Immature natural killer cell (primary cell): ENCODE results near the gene GLT8D2. TPM values are rescaled to one million over a fixed set of nuclear protein-coding genes. Genes with fewer than 3 reads are reported as not detected.
"Not testable (repeated sequence)": the region's sequence is repeated elsewhere in the genome, so short reads cannot be mapped to it uniquely, and the experiment has no call there.

Experiments used
- DNase-seq, 3 donors: peaks; one replicate each; pipeline ENCODE4 v3.0.0; 2022; ENCODE audit warnings: mixed read lengths in 1 of 3
- H3K27ac Mint-ChIP-seq, 6 donors: one replicate each; pipeline ENCODE4 v1.8.0; 2020; ENCODE audit warnings: mixed read lengths in 6 of 6, mild to moderate bottlenecking in 5 of 6, inconsistent platforms in 4 of 6, moderate library complexity in 3 of 6
- H3K27me3 Mint-ChIP-seq, 3 donors: one replicate each; pipeline ENCODE4 v1.8.0; 2020 to 2021; ENCODE audit warnings: low read depth in 3 of 3, mild to moderate bottlenecking in 3 of 3, mixed read lengths in 3 of 3, moderate library complexity in 3 of 3, inconsistent platforms in 1 of 3
- H3K36me3 Mint-ChIP-seq, 3 donors: one replicate each; pipeline ENCODE4 v1.8.0; 2020; ENCODE audit warnings: mixed read lengths in 3 of 3, inconsistent platforms in 2 of 3, mild to moderate bottlenecking in 2 of 3
- H3K4me1 Mint-ChIP-seq, 2 donors: one replicate each; pipeline ENCODE4 v1.8.0; 2020; ENCODE audit warnings: inconsistent platforms in 2 of 2, mild to moderate bottlenecking in 2 of 2, mixed read lengths in 2 of 2, moderate library complexity in 1 of 2
- H3K4me3 Mint-ChIP-seq, 5 donors: one replicate each; pipeline ENCODE4 v1.8.0; 2020; ENCODE audit warnings: mild to moderate bottlenecking in 5 of 5, mixed read lengths in 5 of 5, inconsistent platforms in 3 of 5, moderate library complexity in 3 of 5
- H3K9me3 Mint-ChIP-seq, 6 donors: one replicate each; pipeline ENCODE4 v1.8.0; 2020; ENCODE audit warnings: mild to moderate bottlenecking in 6 of 6, mixed read lengths in 6 of 6, inconsistent platforms in 4 of 6, moderate library complexity in 3 of 6
- polyA plus RNA-seq, 3 donors: library from polyadenylated mRNA; unstranded; fragments of 300-500 nt; fragmentation: Illumina TruSeq; gene quantifications; one replicate each; pipeline ENCODE4 v1.2.3, GENCODE V29; 2021

GLT8D2 gene
- polyA plus RNA-seq, 3 donors from 2014 or later = 0.28 TPM; not detected in 2

DNA sequence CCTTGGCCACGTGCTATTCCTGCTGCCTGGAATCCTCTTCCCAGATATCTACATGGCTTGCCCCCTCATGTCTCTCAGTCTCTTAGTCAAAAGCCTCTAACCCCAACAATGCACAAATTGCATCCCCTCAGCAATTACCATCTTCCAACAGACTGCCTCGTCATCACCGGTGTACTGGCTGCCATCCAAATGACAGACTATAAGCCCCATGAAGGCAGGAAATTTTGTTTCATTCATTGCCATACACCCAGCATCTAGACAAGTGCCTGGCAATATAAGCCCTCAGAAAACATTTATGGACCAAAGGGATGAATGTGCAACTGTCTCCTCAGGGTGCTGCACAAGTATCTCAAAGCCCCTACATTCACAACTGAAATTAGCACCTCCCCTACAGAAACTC, 5.8 kb downstream of the GLT8D2 start:
- Mint-ChIP-seq H3K36me3 (no peaks in the 10 kb centered on the region), H3K4me3 (no peak overlapping the region), H3K9me3 (peaks cover 0 to 3% (median 0%) of the 10 kb centered on the region in 6 donors), H3K27me3 (peaks cover 1 to 8% (median 3%) of the 10 kb centered on the region in 3 donors), H3K27ac (no peak overlapping the region), H3K4me1 (peaks cover 0 to 9% of the 10 kb centered on the region in 2 donors)
- no peak for DNase-seq

DNA sequence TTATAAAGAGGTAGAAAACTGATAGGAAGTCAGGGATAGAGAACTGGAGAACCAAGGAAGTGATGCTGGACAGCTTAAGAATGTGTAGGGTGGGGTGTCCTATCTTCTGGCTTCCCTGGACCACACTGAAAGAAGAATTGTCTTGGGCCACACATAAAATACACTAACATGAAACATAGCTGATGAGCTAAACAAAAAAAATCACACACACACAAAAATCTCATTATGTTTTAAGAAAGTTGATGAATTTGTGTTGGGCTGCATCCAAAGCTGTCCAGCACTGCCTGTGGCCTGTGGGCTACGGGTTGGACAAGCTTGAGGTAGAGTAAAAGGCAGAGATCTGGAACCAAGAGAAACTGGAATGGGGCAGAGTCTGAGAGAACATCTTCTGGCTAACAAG, 7.4 kb downstream of the GLT8D2 start:
- Mint-ChIP-seq H3K4me3 (no peak overlapping the region), H3K27ac (no peak overlapping the region), H3K36me3 (no peaks in the 10 kb centered on the region)

DNA sequence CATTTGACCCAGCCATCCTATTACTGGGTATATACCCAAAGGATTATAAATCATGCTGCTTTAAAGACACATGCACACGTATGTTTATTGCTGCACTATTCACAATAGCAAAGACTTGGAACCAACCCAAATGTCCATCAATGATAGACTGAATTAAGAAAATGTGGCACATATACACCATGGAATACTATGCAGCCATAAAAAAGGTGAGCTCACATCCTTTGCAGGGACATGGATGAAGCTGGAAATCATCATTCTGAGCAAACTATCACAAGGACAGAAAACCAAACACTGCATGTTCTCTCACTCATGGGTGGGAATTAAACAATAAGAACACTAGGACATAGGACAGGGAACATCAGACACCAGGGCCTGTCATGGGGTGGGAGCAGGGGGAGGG, 10.2 kb downstream of the GLT8D2 start:
- peaks cover 4 to 14% (median 5%) of the 10 kb centered on the region in 3 donors for H3K27me3 Mint-ChIP-seq
- not testable (repeated sequence) for H3K9me3 Mint-ChIP-seq, H3K4me3 Mint-ChIP-seq, H3K36me3 Mint-ChIP-seq, H3K27ac Mint-ChIP-seq, DNase-seq, H3K4me1 Mint-ChIP-seq

More for the DNA sequence above, 7.4 kb downstream of the GLT8D2 start:
- H3K27me3 Mint-ChIP-seq = peaks cover 2 to 8% (median 3%) of the 10 kb centered on the region in 3 donors
- peaks cover 0 to 3% (median 0%) of the 10 kb centered on the region in 6 donors for H3K9me3 Mint-ChIP-seq
- DNase-seq = no peak
- H3K4me1 Mint-ChIP-seq = peaks cover 0 to 9% of the 10 kb centered on the region in 2 donors

DNA sequence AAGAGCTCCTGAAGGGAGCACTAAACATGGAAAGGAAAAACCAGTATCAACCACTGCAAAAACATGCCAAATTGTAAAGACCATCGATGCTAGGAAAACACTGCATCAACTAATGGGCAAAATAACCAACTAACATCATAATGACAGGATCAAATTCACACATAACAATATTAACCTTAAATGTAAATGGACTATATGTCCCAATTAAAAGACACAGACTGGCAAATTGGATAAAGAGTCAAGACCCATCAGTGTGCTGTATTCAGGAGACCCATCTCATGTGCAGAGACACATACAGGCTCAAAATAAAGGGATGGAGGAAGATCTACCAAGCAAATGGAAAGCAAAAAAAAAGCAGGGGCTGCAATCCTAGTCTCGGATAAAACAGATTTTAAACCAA, 13.8 kb downstream of the GLT8D2 start:
- not testable (repeated sequence) for H3K9me3 Mint-ChIP-seq, H3K27ac Mint-ChIP-seq, H3K4me1 Mint-ChIP-seq, DNase-seq, H3K4me3 Mint-ChIP-seq, H3K36me3 Mint-ChIP-seq
- H3K27me3 Mint-ChIP-seq = peaks cover 2 to 14% (median 3%) of the 10 kb centered on the region in 3 donors

DNA sequence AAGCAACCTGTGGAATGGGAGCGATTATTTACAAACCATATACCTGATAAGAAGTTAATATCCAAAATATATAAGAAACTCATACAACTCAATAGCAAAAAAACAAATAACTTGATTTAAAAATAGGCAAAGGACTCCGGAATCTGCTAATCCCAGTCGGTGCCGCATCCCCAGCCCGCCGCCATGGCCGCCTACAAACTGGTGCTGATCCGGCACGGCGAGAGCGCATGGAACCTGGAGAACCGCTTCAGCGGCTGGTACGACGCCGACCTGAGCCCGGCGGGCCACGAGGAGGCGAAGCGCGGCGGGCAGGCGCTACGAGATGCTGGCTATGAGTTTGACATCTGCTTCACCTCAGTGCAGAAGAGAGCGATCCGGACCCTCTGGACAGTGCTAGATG, 19.4 kb downstream of the GLT8D2 start:
- not testable (repeated sequence) for H3K27ac Mint-ChIP-seq, H3K36me3 Mint-ChIP-seq, H3K4me3 Mint-ChIP-seq, H3K4me1 Mint-ChIP-seq, DNase-seq, H3K9me3 Mint-ChIP-seq, H3K27me3 Mint-ChIP-seq

DNA sequence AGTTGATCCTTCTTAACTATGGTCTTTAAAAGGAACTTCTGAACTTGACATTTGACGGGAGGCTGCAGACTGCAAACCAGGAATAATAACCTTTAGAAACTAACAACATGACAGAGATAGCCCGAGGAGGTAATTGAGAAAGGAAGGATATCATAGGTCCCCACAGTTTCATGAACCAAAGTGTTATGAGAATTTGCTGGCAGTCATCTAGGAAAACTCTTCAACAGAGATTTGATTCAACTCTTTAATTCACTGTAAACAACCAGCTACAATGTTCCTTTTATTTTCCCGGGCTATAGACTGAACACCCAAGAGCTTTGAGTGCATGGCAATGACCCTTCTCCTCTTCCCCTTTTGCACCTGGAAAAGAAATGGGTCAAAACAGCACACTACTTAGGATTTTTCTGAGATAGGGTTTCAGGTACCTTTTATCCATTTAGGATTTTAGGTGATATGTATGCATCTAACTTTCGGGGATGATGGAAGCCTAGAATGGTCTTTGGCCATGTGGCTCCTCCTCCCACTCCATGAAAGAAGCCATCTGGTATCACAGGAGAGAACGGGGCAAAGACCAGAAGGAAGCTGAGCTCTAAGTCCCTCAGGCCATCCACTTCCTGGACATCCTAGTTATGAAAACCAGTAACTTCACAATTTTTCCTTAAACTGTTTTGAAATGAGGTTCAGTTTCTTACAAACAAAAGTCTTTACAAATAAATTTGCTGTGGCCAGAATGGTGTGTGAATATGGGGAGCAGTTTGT, 23.0 kb downstream of the GLT8D2 start:
- DNase-seq = no peak
- Mint-ChIP-seq H3K9me3 (peaks cover 0 to 2% (median 0%) of the 10 kb centered on the region in 6 donors), H3K4me3 (no peak overlapping the region), H3K27me3 (peaks cover 0 to 9% (median 4%) of the 10 kb centered on the region in 3 donors), H3K4me1 (no peaks in the 10 kb centered on the region), H3K27ac (no peak overlapping the region), H3K36me3 (peaks cover 0 to 3% (median 0%) of the 10 kb centered on the region in 3 donors)

DNA sequence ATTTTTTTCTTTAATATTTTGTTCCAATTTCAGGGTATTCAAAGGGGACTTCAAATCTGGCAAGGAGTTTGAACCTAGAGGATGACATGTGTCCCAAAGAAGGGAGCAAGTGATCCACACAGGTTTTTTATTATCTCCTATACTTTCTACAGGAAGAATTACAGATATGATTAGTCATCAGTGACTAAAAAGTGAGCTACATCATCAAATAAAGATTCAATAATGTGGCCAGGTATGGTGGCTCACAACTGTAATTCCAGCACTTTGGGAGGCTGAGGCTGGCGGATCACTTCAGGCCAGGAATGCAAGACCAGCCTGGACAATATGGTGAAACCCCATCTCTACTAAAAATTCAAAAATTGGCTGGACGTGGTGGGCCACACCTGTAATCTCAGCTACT, 24.2 kb downstream of the GLT8D2 start:
- no peaks in the 10 kb centered on the region for H3K4me1 Mint-ChIP-seq
- no peak overlapping the region for H3K4me3 Mint-ChIP-seq
- peaks cover 0 to 3% (median 0%) of the 10 kb centered on the region in 3 donors for H3K36me3 Mint-ChIP-seq
- H3K27ac Mint-ChIP-seq = no peak overlapping the region
- H3K9me3 Mint-ChIP-seq = peaks cover 0 to 6% (median 0%) of the 10 kb centered on the region in 6 donors
- H3K27me3 Mint-ChIP-seq = peaks cover 0 to 15% (median 6%) of the 10 kb centered on the region in 3 donors
- no peak for DNase-seq

DNA sequence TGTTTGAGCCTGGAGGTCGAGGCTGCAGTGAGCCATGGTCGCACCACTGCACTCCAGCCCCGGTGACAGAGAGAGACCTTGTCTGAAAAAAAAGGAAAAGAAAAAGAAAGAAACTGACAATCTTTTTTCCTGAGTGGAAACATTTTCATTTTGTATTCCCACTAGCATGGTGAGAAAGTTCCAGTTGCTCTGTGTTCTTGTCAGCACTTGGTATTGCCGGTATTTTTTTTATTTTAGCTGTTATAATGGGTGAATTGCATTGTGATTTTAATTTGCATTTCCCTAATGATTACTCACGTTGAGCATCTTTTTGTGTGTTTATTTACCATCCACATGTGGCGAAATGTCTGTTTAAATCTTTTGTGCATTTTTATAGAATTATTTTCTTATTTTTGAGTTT, 25.6 kb downstream of the GLT8D2 start:
- DNase-seq = no peak
- peaks cover 0 to 7% (median 0%) of the 10 kb centered on the region in 3 donors for H3K36me3 Mint-ChIP-seq
- H3K9me3 Mint-ChIP-seq = peaks cover 0 to 6% (median 0%) of the 10 kb centered on the region in 6 donors
- no peaks in the 10 kb centered on the region for H3K4me1 Mint-ChIP-seq
- no peak overlapping the region for H3K4me3 Mint-ChIP-seq
- H3K27ac Mint-ChIP-seq = no peak overlapping the region
- peaks cover 0 to 21% (median 10%) of the 10 kb centered on the region in 3 donors for H3K27me3 Mint-ChIP-seq

DNA sequence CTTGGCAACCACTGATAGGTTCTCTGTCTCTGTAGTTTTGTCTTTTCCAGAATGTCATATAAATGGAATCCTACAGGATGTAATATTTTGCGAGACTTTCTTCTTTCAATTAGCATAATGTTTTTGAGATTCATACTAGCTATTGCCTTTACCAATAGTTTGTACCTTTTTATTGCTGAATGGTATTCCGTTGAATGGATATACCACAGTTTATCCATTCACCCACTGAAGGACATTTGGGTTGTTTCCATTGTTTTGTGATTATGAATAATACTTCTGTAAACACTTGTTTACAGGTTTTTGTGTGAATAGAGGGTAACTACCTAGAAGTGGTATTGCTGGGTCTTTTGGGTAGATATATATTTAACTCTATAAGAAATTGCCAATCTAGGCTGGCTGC, 26.3 kb downstream of the GLT8D2 start:
- no peak overlapping the region for H3K27ac Mint-ChIP-seq
- no peak overlapping the region for H3K4me3 Mint-ChIP-seq
- peaks cover 0 to 6% (median 0%) of the 10 kb centered on the region in 6 donors for H3K9me3 Mint-ChIP-seq
- peaks cover 0 to 7% (median 0%) of the 10 kb centered on the region in 3 donors for H3K36me3 Mint-ChIP-seq
- H3K4me1 Mint-ChIP-seq = no peaks in the 10 kb centered on the region
- peaks cover 0 to 23% (median 10%) of the 10 kb centered on the region in 3 donors for H3K27me3 Mint-ChIP-seq
- no peak for DNase-seq

DNA sequence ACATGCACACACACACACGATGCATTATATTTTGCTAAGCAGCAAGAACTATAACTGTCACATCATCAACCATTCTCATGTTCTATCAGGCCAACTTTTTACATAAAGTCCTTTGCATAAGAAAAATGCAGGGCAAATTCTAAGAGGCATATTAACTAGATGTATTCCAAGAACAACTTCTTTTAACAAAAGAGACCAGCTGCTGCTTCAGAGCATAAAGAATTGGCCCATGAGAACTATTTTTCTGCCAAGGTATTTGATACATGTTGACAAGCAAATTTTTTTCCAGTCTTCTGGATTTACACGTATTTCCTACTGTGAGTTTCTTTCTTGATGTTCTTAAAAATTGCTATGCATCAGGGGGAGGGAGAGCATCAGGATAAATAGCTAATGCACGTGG, 27.2 kb downstream of the GLT8D2 start:
- Mint-ChIP-seq H3K4me3 (no peak overlapping the region), H3K27me3 (peaks cover 0 to 20% (median 10%) of the 10 kb centered on the region in 3 donors), H3K9me3 (peaks cover 0 to 5% (median 0%) of the 10 kb centered on the region in 6 donors), H3K4me1 (no peaks in the 10 kb centered on the region), H3K27ac (no peak overlapping the region), H3K36me3 (peaks cover 0 to 7% (median 0%) of the 10 kb centered on the region in 3 donors)
- DNase-seq = no peak

DNA sequence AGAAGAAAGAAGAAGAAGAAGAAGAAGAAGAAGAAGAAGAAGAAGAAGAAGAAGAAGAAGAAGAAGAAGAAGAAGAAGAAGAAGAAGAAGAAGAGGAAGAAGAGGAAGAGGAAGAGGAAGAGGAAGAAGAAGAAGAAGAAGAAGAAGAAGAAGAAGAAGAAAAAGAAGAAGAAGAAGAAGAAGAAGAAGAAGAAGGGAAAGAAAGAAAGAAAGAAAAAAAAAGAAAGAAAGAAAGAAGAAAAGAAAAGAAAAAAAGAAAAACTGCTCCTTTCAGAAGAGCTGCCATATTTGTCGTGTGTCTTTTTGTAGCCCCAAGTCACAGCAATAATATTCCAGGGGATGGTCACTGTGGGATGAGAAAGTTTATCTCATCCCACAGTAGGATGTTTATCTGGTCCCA, 28.1 kb downstream of the GLT8D2 start:
- H3K27ac Mint-ChIP-seq, H3K9me3 Mint-ChIP-seq, H3K36me3 Mint-ChIP-seq, H3K4me1 Mint-ChIP-seq, H3K4me3 Mint-ChIP-seq, DNase-seq: not testable (repeated sequence)
- peaks cover 2 to 20% (median 10%) of the 10 kb centered on the region in 3 donors for H3K27me3 Mint-ChIP-seq

DNA sequence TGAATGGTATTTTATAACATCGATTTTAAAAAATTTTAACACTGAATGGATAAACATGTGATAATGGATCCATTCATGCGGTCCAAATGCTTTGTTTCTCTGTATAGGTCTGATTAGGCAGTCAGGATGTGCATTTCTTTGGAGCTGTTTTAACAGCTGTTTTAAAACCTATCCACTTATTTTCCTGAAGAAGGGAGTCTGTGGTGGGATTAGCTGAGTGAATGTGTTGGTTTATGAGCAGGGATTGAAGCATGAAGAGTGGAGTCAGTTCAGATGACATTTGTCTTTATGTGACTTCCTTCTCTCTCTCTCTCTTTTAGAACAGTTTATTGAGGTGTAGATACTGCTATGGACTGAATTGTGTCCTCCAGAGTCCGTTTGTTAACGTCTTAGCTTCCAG, 37.7 kb downstream of the GLT8D2 start:
- H3K27ac Mint-ChIP-seq = no peak overlapping the region
- DNase-seq = no peak
- H3K4me1 Mint-ChIP-seq = no peaks in the 10 kb centered on the region
- no peak overlapping the region for H3K4me3 Mint-ChIP-seq
- peaks cover under 1 to 4% (median 2%) of the 10 kb centered on the region in 3 donors for H3K27me3 Mint-ChIP-seq
- no peaks in the 10 kb centered on the region for H3K9me3 Mint-ChIP-seq
- no peaks in the 10 kb centered on the region for H3K36me3 Mint-ChIP-seq

DNA sequence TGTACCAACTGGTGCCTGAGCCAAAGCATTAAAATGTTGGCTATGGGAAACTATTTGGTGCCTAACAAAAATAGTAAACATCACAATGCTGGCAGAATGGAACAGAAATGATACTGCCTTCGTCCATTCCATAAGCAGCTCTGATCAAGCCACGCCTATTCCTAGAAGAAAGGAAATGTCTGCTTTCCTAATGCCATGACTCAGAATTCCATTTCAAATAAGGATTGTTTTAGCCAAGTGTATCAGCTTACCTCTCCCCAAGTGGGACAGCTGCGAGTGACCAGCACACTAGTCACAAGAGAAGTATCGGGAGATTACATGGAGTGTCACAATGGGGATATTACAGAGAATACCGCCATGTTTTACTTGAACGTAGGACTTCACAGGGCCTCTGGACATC, 38.7 kb downstream of the GLT8D2 start:
- no peak overlapping the region for H3K4me3 Mint-ChIP-seq
- no peaks in the 10 kb centered on the region for H3K36me3 Mint-ChIP-seq
- H3K27ac Mint-ChIP-seq = no peak overlapping the region
- H3K27me3 Mint-ChIP-seq = peaks cover 0 to 6% (median 2%) of the 10 kb centered on the region in 3 donors
- DNase-seq = no peak
- H3K9me3 Mint-ChIP-seq = peaks cover 0 to 3% (median 0%) of the 10 kb centered on the region in 6 donors
- H3K4me1 Mint-ChIP-seq = no peaks in the 10 kb centered on the region

DNA sequence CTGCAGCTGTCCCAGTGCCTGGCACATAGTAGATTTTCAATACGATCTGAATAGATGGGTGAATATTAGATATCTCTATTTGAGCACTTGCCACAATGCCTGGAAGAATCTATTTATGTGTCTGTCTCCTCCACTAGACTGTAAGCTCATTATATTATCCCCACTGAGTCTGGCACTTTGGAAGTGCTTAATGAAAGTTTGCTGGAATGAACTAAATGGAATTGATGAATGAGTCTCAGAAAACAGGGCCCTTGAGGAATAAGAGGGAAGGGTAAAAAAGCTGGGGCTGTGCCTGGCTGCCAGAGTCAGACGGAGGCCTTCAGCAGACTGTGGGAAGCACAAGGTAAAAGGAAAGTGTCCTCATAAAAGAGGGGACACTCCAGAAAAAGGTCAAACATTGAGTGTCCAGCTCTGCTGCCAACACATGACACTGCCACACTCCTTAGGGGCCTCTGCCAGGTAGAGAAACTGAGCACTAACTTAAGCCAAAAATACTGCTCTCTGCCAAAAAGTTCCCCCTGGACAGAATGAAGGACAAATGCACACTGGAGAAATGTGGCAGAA, 39.3 kb downstream of the GLT8D2 start:
- Mint-ChIP-seq H3K27me3 (peaks cover 0 to 6% (median 2%) of the 10 kb centered on the region in 3 donors), H3K27ac (no peak overlapping the region), H3K9me3 (peaks cover 0 to 3% (median 0%) of the 10 kb centered on the region in 6 donors), H3K36me3 (no peaks in the 10 kb centered on the region), H3K4me1 (no peaks in the 10 kb centered on the region), H3K4me3 (no peak overlapping the region)
- DNase-seq = no peak
